GM12865 (cell line): ENCODE results near the gene C6orf47.
A peak's percentile ranks its signal among the peaks of the same experiment; 100 is the strongest.

Experiments
- DNase-seq: peaks from one replicate; pipeline ENCODE4 v3.0.0; 2010; ENCODE audit warnings: low read depth
- H3K4me3 ChIP-seq: 2 replicates; pipeline ENCODE4 v1.5.1; 2011; ENCODE audit warnings: mild to moderate bottlenecking, low read depth, low read length, control low read depth
- TF ChIP-seq, protein P1 (sequence below): IDR thresholded peaks from 2 replicates; pipeline ENCODE4 v1.5.1; 2011; ENCODE audit warnings: low read length, control low read depth, low read depth, inconsistent platforms; ENCODE audit not compliant: insufficient read depth; ENCODE audit errors: missing control alignments

C6orf47 gene

DNA sequence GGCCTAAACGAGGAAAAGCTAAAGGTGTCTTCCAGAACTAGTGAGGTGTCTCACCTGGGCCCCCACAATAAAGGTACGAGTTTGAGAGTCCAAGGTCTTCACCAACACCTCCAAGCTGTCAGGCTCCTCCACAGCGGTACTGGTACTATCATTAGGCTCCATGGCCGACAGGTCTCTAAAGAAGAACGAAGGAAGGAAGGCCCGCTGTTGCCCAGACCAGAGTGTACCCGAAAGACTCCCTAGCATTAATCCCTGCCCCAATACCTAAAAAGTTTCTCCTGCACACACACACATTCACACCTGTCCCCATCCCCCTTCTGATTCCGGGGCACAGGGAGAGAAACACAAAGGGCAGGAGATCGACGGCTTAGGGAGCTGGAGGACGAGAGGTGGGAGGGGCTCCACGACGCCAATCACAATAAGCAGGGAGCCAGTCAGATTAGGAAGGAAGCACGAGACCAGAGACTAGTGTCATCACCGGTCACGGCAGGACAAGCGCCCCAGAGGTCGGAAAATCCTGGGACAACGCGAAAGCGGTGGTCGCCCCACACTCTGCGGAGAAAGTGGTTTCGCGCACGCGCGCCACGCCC is 8.9 kb downstream of the C6orf47 start:
- DNase-seq: peak; percentile 76
- H3K4me3 ChIP-seq: peak overlapping the region; percentile 86
- TF ChIP-seq, protein P1, sequence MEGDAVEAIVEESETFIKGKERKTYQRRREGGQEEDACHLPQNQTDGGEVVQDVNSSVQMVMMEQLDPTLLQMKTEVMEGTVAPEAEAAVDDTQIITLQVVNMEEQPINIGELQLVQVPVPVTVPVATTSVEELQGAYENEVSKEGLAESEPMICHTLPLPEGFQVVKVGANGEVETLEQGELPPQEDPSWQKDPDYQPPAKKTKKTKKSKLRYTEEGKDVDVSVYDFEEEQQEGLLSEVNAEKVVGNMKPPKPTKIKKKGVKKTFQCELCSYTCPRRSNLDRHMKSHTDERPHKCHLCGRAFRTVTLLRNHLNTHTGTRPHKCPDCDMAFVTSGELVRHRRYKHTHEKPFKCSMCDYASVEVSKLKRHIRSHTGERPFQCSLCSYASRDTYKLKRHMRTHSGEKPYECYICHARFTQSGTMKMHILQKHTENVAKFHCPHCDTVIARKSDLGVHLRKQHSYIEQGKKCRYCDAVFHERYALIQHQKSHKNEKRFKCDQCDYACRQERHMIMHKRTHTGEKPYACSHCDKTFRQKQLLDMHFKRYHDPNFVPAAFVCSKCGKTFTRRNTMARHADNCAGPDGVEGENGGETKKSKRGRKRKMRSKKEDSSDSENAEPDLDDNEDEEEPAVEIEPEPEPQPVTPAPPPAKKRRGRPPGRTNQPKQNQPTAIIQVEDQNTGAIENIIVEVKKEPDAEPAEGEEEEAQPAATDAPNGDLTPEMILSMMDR: no peak

DNA sequence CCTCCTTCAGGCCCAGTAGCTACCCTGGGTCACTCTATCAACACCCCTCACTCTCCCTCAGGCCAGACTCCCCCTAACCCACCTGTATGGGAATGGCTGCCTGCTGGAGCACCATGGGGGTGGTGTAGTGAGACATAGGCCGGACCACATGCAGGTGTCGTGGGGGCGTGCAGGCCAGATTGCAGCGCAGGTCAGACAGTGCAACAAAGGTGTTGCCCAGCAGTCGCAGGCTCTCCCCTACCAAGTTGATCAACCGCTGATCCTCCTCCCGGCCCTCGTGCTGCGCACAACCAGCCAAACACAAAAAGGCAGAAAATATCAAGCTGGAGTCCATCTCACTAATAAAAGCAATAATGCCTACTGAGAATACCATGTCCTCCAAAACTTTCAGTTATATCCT is 15.3 kb downstream of the C6orf47 start:
- TF ChIP-seq, protein P1: no peak
- no peak overlapping the region for H3K4me3 ChIP-seq
- no peak for DNase-seq

DNA sequence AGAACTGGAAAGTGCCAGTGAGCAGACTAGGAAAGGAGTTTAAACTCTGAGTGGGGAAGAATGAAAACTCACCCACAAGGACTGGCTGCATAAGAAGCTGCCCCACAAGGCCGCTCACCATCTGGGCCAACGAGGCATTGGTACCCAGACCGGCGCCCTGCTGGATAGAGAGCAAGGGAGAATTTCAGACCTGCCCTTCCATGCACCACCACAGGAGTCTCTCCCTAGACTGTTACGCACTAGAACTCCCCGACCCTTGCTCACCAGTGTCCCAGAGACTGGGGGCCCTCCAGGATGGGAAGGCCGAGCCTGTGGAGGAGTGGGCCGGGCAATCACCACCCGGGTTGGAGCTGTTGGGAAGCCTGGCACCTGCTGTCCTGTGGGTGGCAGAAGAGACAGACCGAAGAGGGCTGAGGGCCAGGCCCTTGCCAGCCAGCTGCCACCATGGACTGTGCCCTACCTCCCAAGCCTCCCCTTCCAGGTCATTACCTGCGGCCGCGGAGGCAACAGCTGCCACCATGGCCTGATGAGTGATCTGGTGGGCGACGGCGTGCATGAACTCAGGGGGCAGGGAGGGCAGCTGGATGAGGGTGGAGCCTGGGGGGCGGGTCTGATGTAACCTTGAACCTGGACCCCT is 16.6 kb downstream of the C6orf47 start:
- DNase-seq: no peak
- no peak overlapping the region for H3K4me3 ChIP-seq
- TF ChIP-seq, protein P1: no peak

DNA sequence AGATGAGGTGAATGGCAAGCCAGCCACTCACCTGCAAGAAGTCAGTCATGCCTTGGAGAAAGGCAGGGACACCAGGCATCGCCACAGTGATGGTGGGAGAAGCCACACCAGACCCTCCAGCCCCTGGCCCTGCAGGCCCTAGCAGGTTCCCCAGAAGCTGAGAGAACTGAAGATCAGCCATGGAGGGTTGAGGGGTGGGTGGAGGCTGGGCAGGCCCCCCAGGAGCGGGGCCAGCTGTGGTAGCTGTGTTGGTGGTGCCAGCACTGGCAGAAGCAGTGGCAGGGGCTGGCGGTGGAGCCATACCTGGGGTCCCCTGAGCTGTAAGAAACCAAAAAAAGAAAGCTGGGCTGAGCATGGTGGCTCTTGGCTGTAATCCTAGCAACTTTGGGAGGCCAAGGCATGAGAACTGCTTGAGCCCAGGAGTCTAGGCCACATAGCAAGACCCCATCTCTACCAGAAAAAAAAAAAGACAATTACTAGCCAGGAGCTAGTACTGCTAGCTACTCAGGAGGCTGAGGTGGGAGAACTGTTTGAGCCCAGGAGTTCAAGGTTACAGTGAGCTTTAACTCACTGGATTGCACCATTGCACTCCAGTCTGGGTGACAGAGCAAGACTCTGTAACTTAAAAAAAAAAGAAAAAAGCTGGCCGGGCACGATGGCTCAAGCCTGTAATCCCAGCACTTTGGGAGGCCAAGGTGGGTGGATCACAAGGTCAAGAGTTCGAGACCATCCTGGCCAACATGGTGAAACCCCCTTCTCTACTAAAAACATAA is 17.6 kb downstream of the C6orf47 start:
- H3K4me3 ChIP-seq: no peak overlapping the region
- DNase-seq: no peak
- TF ChIP-seq, protein P1: no peak

DNA sequence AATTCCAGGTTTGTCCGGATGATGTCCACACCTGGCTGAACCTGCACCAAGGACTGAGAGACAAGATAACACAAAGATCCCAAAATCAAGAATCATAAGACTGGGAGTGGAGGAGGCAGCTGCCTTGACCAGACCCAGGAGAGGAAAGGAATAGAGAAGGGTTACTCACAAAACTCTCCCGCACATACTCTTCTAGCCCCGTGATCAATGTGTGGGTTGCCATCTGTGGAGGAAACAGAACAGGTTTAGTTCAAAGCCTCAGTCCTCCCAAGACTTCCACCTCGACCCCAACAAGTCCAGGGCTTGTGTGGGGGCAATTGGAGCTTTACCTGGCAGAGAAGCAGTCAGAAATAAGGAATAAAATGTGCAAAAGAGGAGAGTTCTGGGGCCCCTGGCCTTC is 19.2 kb downstream of the C6orf47 start:
- TF ChIP-seq, protein P1: no peak
- no peak overlapping the region for H3K4me3 ChIP-seq
- DNase-seq: no peak

DNA sequence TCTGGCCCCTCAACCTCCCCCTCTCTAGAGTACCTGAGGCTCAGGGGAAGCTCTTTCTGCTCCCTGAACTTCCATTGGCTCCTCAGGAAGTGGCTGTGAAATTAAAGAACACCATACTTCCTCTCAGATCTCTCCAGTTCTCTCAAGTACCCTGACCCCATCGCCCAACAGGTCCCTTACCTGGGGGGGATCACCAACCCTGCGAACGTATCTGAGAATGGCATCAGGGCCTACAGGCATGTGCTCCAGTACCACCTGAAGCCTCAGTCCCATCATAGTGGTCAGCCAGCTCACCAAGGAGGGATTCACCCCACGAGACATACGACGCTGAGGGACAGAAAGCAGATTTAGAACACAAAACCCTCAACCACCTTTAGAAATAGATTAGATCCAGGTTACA is 20.0 kb downstream of the C6orf47 start:
- no peak overlapping the region for H3K4me3 ChIP-seq
- TF ChIP-seq, protein P1: no peak
- no peak for DNase-seq

DNA sequence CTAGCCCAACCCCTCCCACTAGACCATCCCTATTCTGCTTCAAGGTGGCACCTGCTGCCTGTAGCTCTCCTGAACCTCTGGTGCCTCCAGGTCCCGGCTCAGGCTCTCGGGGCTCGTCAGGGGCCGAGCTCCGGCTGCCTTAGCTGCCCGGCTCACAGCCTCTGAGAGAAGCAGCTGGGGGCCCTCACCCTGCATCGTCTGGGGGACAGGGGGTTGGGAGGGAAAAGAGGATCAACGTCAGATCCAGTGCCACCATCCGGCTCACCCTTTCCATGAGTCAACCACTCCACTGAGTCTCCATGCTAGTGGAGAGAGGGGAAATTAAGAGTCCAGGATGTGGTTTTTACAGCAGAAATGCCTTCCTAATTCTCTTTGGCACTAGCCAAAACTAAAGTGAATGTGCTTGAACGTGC is 21.1 kb downstream of the C6orf47 start:
- H3K4me3 ChIP-seq: no peak overlapping the region
- no peak for DNase-seq
- TF ChIP-seq, protein P1: no peak
